Stimulated activated CD8-positive, alpha-beta memory T cell treated with anti-CD3 and anti-CD28 coated beads, Interleukin-4, amount 100 ng/mL, for 4 hours (primary cell): ENCODE results near the gene CFC1B.
"Not testable (repeated sequence)": the region's sequence is repeated elsewhere in the genome, so short reads cannot be mapped to it uniquely, and the experiment has no call there.

Source experiments
- DNase-seq, 2 donors: peaks; one replicate each; pipeline ENCODE4 v3.0.0-alpha.2; 2020; ENCODE audit warnings: low read depth in 2 of 2, low spot score in 1 of 2

CFC1B gene

GRCh38 chr2:130556441-130556840 lies 35.4 kb downstream of the CFC1B start:
- not testable (repeated sequence) for DNase-seq

DNA sequence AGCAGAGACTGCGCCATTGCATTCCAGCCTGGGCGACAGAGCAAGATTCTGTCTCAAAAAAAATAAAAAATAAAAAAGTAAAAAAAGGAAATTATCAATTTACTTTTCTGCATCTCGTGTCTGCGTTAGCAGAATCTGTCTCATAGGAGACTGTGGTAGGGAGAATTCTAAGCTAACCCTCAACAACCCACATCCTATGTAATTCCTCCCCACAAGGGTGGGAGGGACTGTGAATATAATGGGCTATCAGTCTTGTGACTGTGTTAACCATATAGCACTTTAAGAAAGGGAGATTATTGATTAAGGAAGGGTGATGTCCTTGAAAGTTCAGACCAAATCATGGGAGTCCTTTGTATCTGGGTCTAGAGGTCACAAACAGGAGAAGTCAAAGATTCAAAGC lies 45.1 kb downstream of the CFC1B start:
- not testable (repeated sequence) for DNase-seq

GRCh38 chr2:130571929-130572328 lies 50.9 kb downstream of the CFC1B start:
- not testable (repeated sequence) for DNase-seq

DNA sequence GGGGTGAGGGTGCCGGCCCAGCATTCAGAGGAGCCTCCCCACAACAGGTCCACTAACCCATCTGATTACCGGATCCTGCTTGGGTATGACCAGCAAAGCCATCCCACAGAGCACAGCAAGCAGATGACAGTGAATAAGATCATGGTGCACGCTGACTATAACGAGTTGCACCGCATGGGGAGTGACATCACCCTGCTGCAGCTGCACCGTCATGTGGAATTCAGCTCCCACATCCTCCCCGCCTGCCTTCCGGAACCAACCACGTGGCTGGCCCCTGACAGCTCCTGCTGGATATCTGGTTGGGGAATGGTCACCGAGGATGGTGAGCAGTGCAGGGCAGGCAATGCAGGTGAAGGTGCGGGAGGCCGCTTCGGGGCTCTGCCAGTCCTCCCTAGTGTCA lies 53.2 kb downstream of the CFC1B start:
- DNase-seq, result not testable (repeated sequence)

DNA sequence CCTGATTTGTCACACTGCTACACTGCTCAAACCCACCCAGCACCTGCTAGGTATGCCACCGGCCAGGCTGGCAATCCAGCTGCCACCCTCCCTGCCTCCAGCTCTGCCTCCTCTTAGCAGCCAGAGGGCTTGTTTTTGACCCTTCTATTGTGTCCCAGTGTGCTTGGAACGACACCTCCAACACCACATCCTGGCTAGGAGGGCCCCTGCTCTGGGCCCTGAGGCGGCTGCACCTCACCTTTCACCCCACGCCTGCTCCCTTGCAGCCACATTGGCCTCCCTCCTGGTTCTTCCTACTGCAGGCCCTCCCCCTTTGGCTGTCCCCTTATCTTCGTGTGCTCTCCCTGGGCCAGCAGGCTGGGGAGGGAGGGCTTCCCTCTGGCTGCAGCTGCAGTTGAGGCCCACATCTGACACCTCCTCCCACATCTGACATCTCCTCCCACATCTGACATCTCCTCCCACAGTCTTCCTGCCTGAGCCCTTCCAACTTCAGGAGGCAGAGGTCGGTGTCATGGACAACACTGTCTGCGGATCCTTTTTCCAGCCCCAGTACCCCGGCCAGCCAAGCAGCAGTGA lies 55.3 kb downstream of the CFC1B start:
- DNase-seq, result not testable (repeated sequence)

DNA sequence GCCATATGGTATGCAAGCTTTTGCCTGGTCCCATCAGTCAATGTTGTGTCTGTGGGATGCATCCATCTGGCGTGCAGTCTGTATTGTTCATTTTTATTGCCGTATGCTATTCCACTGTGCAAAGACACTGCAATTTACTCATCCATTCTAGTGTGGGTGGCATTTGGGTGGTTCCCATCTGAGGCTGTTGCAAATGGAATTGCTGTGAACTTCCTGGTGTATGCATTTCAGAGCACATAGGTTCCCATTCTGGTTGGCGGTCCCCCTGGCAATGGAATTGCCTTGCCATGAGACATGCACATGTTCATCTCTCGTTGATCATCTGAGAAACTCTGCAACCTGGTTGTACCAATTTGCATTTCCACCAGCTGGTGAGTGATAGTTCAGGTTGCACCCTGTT lies 56.5 kb downstream of the CFC1B start:
- not testable (repeated sequence) for DNase-seq
